Esophagus (tissue), 2 donors: ENCODE data around the gene ABCG4. TPM values are rescaled to one million over a fixed set of nuclear protein-coding genes. Genes with fewer than 3 reads are reported as not detected.

Experiments used
- H3K27ac ChIP-seq, 2 donors: one replicate each; pipeline ENCODE4 v1.5.1; 2013; ENCODE audit warnings: low read depth in 2 of 2, mild to moderate bottlenecking in 2 of 2, inconsistent platforms in 1 of 2, low read length in 1 of 2, moderate library complexity in 1 of 2
- H3K27me3 ChIP-seq, 2 donors: one replicate each; pipeline ENCODE4 v1.6.1; 2013; ENCODE audit warnings: low read length in 2 of 2, control low read depth in 1 of 2, mild to moderate bottlenecking in 1 of 2; ENCODE audit not compliant: insufficient read depth in 2 of 2, control insufficient read depth in 1 of 2
- H3K36me3 ChIP-seq, 2 donors: one replicate each; pipeline ENCODE4 v1.6.1; 2013; ENCODE audit warnings: low read length in 1 of 2; ENCODE audit not compliant: control insufficient read depth in 2 of 2, insufficient read depth in 2 of 2
- H3K4me1 ChIP-seq, 2 donors: one replicate each; pipeline ENCODE4 v1.6.1; 2013; ENCODE audit warnings: low read length in 1 of 2; ENCODE audit not compliant: control insufficient read depth in 2 of 2, insufficient read depth in 2 of 2
- H3K4me3 ChIP-seq, 2 donors: one replicate each; pipeline ENCODE4 v1.5.1; 2013; ENCODE audit warnings: low read length in 2 of 2, mild to moderate bottlenecking in 2 of 2, low read depth in 1 of 2, moderate library complexity in 1 of 2
- H3K9me3 ChIP-seq, 2 donors: one replicate each; pipeline ENCODE4 v1.6.1; 2013; ENCODE audit warnings: mild to moderate bottlenecking in 2 of 2, low read depth in 1 of 2, low read length in 1 of 2, moderate library complexity in 1 of 2; ENCODE audit not compliant: control insufficient read depth in 2 of 2, insufficient read depth in 1 of 2
- WGBS, 2 donors: extraction: QIAGEN DNeasy Blood & Tissue Kit; methylation state at CpG; one replicate each; pipeline ENCODE4 v1.1.7; 2013; 5-methylcytosine and 5-hydroxymethylcytosine counted together
- polyA plus RNA-seq, 2 donors: library from polyadenylated mRNA; stranded (reverse); fragments of 200-250 nt; gene quantifications; one replicate each; pipeline ENCODE4 v1.2.3, GENCODE V29; 2013
- donor health status: healthy with polysubstance abuse.
- donor health status: Bipolar disorder and iron deficiency.

The ABCG4 gene
- polyA plus RNA-seq, 2 donors, result 0.21 to 0.81 TPM

DNA sequence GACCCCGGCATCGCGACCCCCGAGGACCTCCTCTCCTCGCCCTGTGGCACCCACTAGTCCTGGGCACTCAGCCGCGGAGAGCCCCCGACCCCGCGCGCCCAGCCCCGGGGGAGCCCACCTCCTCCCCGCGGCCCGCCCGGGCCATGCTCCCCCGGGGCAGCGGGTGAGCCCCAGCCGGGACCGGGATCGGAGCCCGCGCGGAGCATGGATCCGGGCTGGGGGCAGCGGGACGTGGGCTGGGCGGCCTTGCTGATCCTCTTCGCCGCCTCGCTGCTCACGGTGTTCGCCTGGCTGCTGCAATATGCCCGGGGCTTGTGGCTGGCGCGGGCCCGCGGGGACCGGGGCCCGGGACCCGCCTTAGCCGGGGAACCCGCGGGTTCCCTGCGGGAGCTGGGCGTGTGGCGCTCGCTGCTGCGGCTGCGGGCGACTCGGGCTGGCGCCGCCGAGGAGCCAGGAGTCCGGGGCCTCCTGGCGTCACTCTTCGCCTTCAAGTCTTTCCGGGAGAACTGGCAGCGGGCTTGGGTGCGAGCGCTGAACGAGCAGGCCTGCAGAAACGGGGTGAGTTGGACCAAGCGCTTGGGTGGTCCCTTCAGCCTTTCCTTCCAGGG lies 41.2 kb upstream of the ABCG4 start:
- Histone ChIP-seq H3K9me3 (no peaks in the 10 kb centered on the region), H3K4me3 (peak overlapping the region; percentile 75 to 85), H3K27me3 (no peaks in the 10 kb centered on the region), H3K36me3 (peaks cover 0 to 19% of the 10 kb centered on the region in 2 donors), H3K27ac (peak overlapping the region; percentile 84 to 85), H3K4me1 (peaks cover 6 to 17% of the 10 kb centered on the region in 2 donors)
- WGBS, 2 donors, result 0 to 1% methylated on average over 61 to 65 of the region's 65 CpGs

DNA sequence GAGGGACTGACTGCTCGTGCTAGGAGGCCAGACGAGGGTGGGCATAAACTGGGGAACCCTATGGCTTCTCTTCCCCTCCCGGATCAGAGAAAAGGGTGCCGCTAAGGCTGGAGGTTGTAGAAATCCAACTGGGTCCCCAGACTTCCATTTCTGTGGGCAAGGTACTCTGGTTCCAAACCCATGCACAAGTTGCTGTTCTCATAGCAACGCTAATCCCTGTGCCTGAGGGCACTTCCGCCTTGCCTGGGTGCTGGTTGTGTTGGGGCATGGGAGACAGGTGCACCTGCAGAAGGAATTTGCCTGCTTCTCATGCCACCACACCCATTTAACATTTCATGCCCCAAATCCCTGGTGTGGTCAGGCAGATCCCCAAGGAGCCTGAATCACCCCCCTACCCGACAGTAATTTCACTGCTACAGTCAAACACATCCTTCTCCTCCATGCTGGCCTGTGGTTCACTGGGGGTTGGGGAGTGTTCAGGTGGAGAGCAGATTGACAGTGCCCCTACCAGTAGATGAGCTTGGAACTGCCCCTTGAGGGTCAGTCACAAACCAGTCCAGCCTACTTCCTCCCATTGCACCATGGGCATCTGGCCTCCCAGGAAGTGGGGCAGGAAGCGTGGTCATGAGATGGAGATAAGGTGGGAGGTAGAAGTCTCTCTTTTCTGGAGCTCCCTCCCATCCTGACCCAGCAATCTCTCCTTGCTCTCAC lies 40.6 kb upstream of the ABCG4 start:
- Histone ChIP-seq H3K27ac (peak overlapping the region; percentile 84 to 85), H3K27me3 (no peaks in the 10 kb centered on the region), H3K36me3 (peaks cover 0 to 24% of the 10 kb centered on the region in 2 donors), H3K4me3 (peak overlapping the region; percentile 75 to 85), H3K9me3 (no peaks in the 10 kb centered on the region), H3K4me1 (peaks cover 6 to 18% of the 10 kb centered on the region in 2 donors)
- 15 to 17% methylated on average over 8 of the region's 8 CpGs for WGBS, 2 donors

GRCh38 chr11:119108857-119109221 lies 40.0 kb upstream of the ABCG4 start:
- H3K36me3 ChIP-seq, result peaks cover 0 to 29% of the 10 kb centered on the region in 2 donors
- H3K27ac ChIP-seq, result peak overlapping the region in 1 of 2 donors; percentile 85
- peak overlapping the region in 1 of 2 donors; percentile 75 for H3K4me3 ChIP-seq
- no peaks in the 10 kb centered on the region for H3K27me3 ChIP-seq
- peaks cover 6 to 18% of the 10 kb centered on the region in 2 donors for H3K4me1 ChIP-seq
- WGBS, 2 donors, result 77 to 87% methylated on average over 2 of the region's 2 CpGs
- H3K9me3 ChIP-seq, result no peaks in the 10 kb centered on the region

DNA sequence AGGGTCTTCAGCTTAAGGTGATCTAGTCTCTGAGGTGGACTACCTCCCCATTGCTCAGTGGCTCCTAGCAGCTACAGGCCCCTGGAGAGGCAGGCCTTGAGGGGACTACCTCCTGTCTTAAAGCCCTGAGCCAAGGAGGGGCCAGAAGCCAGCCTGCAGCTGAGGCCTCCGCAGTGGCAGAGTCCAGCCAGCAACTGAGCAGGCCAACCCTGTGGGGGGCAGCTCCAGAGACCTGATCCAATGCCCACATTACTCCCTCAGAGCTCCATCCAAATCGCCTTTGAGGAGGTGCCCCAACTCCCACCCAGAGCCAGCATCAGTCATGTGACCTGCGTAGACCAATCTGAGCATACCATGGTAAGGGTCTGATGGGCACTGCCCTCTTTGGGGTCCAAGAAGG lies 39.0 kb upstream of the ABCG4 start:
- no peaks in the 10 kb centered on the region for H3K27me3 ChIP-seq
- no peak overlapping the region for H3K4me3 ChIP-seq
- no peaks in the 10 kb centered on the region for H3K9me3 ChIP-seq
- WGBS, 2 donors, result 93% methylated on average over 3 of the region's 3 CpGs
- peaks cover 6 to 18% of the 10 kb centered on the region in 2 donors for H3K4me1 ChIP-seq
- peaks cover 0 to 32% of the 10 kb centered on the region in 2 donors for H3K36me3 ChIP-seq
- no peak overlapping the region for H3K27ac ChIP-seq

GRCh38 chr11:119110439-119110838 lies 38.4 kb upstream of the ABCG4 start:
- no peaks in the 10 kb centered on the region for H3K9me3 ChIP-seq
- peaks cover 0 to 32% of the 10 kb centered on the region in 2 donors for H3K36me3 ChIP-seq
- no peak overlapping the region for H3K27ac ChIP-seq
- H3K4me3 ChIP-seq, result no peak overlapping the region
- peaks cover 6 to 18% of the 10 kb centered on the region in 2 donors for H3K4me1 ChIP-seq
- no peaks in the 10 kb centered on the region for H3K27me3 ChIP-seq
- WGBS, 2 donors, result 84 to 87% methylated on average over 10 of the region's 10 CpGs

DNA sequence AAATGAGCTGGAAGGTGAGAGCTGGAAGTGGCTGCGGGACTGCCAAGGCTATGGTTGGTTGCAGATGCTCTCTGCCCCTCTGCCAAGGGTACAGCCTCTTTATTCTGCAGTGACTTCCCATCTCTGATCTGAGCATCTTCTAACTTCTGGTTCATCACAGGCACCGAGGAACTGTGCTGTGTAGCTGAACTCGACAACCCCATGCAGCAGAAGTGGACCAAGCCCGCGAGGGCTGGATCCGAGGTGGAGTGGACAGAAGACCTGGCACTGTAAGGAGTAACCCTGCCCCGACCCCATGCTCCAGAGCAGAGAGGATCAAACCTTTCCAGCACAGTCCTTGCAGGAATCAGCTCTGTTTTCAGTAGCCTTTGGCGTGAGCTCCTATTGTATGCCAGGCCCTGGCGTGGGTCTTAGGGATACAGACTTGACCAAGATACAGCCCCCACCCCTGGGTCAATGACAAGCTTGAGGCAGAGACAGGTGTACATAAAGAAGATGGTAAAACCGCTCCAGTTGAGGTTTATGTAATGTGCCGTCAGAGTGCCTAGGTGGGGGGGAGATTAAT lies 37.4 kb upstream of the ABCG4 start:
- peak overlapping the region in 1 of 2 donors; percentile 26 for H3K27ac ChIP-seq
- peaks cover 6 to 18% of the 10 kb centered on the region in 2 donors for H3K4me1 ChIP-seq
- no peaks in the 10 kb centered on the region for H3K9me3 ChIP-seq
- H3K27me3 ChIP-seq, result no peaks in the 10 kb centered on the region
- no peak overlapping the region for H3K4me3 ChIP-seq
- peaks cover 3 to 36% of the 10 kb centered on the region in 2 donors for H3K36me3 ChIP-seq
- WGBS, 2 donors, result 95 to 97% methylated on average over 11 of the region's 11 CpGs

GRCh38 chr11:119112314-119113020 lies 36.4 kb upstream of the ABCG4 start:
- 88 to 91% methylated on average over 12 of the region's 12 CpGs for WGBS, 2 donors
- Histone ChIP-seq H3K27ac (no peak overlapping the region), H3K4me3 (no peak overlapping the region), H3K36me3 (peaks cover 3 to 36% of the 10 kb centered on the region in 2 donors), H3K4me1 (peaks cover 6 to 14% of the 10 kb centered on the region in 2 donors), H3K9me3 (no peaks in the 10 kb centered on the region), H3K27me3 (no peaks in the 10 kb centered on the region)

DNA sequence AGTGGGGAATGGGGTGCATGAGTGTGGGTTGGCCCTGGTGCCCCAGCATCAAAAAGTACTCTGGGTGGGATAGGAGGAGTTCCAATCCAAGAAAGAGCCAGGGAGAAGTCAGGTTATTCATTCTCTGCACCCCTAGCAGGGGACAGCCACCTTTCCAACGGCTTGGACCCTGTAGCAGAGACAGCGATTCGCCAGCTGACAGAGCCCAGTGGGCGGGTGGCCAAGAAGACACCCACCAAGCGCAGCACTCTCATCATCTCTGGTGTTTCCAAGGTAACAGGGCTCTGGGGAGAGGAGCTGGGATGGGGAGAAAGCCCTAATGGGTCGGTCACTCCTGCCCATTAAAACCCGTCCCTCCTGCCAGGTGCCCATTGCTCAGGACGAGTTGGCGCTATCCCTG lies 35.1 kb upstream of the ABCG4 start:
- H3K4me3 ChIP-seq, result no peak overlapping the region
- 94 to 97% methylated on average over 9 of the region's 9 CpGs for WGBS, 2 donors
- peaks cover 3 to 10% of the 10 kb centered on the region in 2 donors for H3K4me1 ChIP-seq
- H3K9me3 ChIP-seq, result no peaks in the 10 kb centered on the region
- H3K27ac ChIP-seq, result no peak overlapping the region
- H3K36me3 ChIP-seq, result peaks cover 3 to 36% of the 10 kb centered on the region in 2 donors
- H3K27me3 ChIP-seq, result no peaks in the 10 kb centered on the region

GRCh38 chr11:119114351-119114750 lies 34.5 kb upstream of the ABCG4 start:
- Histone ChIP-seq H3K36me3 (peaks cover 3 to 36% of the 10 kb centered on the region in 2 donors), H3K9me3 (no peaks in the 10 kb centered on the region), H3K27ac (no peak overlapping the region), H3K4me1 (peaks cover 0 to 4% of the 10 kb centered on the region in 2 donors), H3K4me3 (no peak overlapping the region), H3K27me3 (no peaks in the 10 kb centered on the region)
- 84 to 88% methylated on average over 5 of the region's 5 CpGs for WGBS, 2 donors
